ENCODE measurements around the gene PDE6C.

PDE6C gene

GRCh38 chr10:93702210-93703001 lies 90.1 kb downstream of the PDE6C start, which contains the start of gene FRA10AC1:
TSS of gene FRA10AC1 (minus strand) at chr10:93702592. CDS start at chr10:93700106, 2,486 bp downstream.
- DNase-seq (ENCODE audit: low spot score), result peak; percentile 90

GRCh38 chr10:93703066-93703465 lies 90.7 kb downstream of the PDE6C start:
- DNase-seq (ENCODE audit: low spot score), result peak; percentile 18

GRCh38 chr10:93703841-93704240 lies 91.5 kb downstream of the PDE6C start:
- no peak for DNase-seq (ENCODE audit: low spot score)

GRCh38 chr10:93704451-93704850 lies 92.1 kb downstream of the PDE6C start:
- no peak for DNase-seq (ENCODE audit: low spot score)

- DNase-seq (ENCODE audit: low spot score), result no peak
These were observed 95.3 kb downstream of the PDE6C start for GRCh38 chr10:93707623-93708022.

- DNase-seq (ENCODE audit: low spot score), result no peak
These were observed 98.1 kb downstream of the PDE6C start for GRCh38 chr10:93710333-93710909.

- DNase-seq (ENCODE audit: low spot score), result no peak
These were observed 99.6 kb downstream of the PDE6C start for GRCh38 chr10:93711891-93712290.

GRCh38 chr10:93712593-93712992 lies 100.3 kb downstream of the PDE6C start:
- DNase-seq (ENCODE audit: low spot score), result no peak

GRCh38 chr10:93715345-93715744 lies 103.0 kb downstream of the PDE6C start:
- no peak for DNase-seq (ENCODE audit: low spot score)

All from CD4-positive, alpha-beta T cell treated with Interleukin-2 at 100 ng/mL for 4 hours (primary cell).